ENCODE results near the gene TAF3.

TAF3 gene

GRCh38 chr10:7817984-7818294 lies 366 bp upstream of the TAF3 start:
- Histone ChIP-seq H3K9me3 (ENCODE audit: control insufficient read depth, insufficient read depth, low read depth, low read length) (no peaks in the 10 kb centered on the region), H3K36me3 (ENCODE audit: control insufficient read depth in 2 of 2, insufficient read depth in 1 of 2, low read length in 2 of 2) (peaks cover 8 to 14% of the 10 kb centered on the region in 2 experiments), H3K4me1 (ENCODE audit: control insufficient read depth, insufficient read depth, low read length) (peaks cover 3% of the 10 kb centered on the region; the same call in 1 of the 2 replicates), H3K27ac (ENCODE audit: extremely low read depth, low read depth, low read length) (no peak overlapping the region), H3K4me3 (ENCODE audit: low read depth, low read length) (peak overlapping the region; percentile 75)
- TF ChIP-seq KLF10 (tag by site-specific recombination; IDR thresholded peaks at IDR 0.05) (0 out of 2 replicates have a peak, but pooled peaks have one; percentile 19), TCF7L2 (IDR thresholded peaks at IDR 0.05; ENCODE audit: borderline replicate concordance, low read depth, low read length) (no peak), TRIM28 (IDR thresholded peaks at IDR 0.05; ENCODE audit: borderline replicate concordance, low read length) (0 out of 2 replicates have a peak, but pooled peaks have one; percentile 20), ZNF561 (tag by site-specific recombination; IDR thresholded peaks at IDR 0.05; ENCODE audit: borderline replicate concordance) (0 out of 2 replicates have a peak, but pooled peaks have one; percentile 77), ZSCAN16 (tag by site-specific recombination; IDR thresholded peaks at IDR 0.05) (0 out of 2 replicates have a peak, but pooled peaks have one; percentile 25), ZNF335 (tag by site-specific recombination; conservative IDR thresholded peaks at IDR 0.05) (peak; percentile 88)
- CTCF ChIA-PET, result interaction anchor here (0.7 kb wide), 1 partner anchor 47 kb away, joined by 5 read pairs; no protein-coding TSS in a partner anchor
- POLR2A ChIA-PET, result interaction anchor here (0.6 to 2.3 kb wide), 11 partner anchors 9 to 1421 kb away, joined by 3 to 33 read pairs (median 4); partner anchors contain the start of genes ATP5F1C and KIN

GRCh38 chr10:7819121-7819460 lies 786 bp downstream of the TAF3 start:
- POLR2A ChIA-PET, result interaction anchor here (1.1 to 2.3 kb wide), 7 partner anchors 8 to 340 kb away, joined by 3 to 33 read pairs (median 10); partner anchors contain the start of genes ATP5F1C and KIN
- Histone ChIP-seq H3K4me3 (ENCODE audit: low read depth, low read length) (peak overlapping the region; percentile 75), H3K27ac (ENCODE audit: extremely low read depth, low read depth, low read length) (no peak overlapping the region), H3K4me1 (ENCODE audit: control insufficient read depth, insufficient read depth, low read length) (peaks cover 3% of the 10 kb centered on the region; the same call in 1 of the 2 replicates), H3K36me3 (ENCODE audit: control insufficient read depth in 2 of 2, insufficient read depth in 1 of 2, low read length in 2 of 2) (peaks cover 8 to 14% of the 10 kb centered on the region in 2 experiments), H3K9me3 (ENCODE audit: control insufficient read depth, insufficient read depth, low read depth, low read length) (no peaks in the 10 kb centered on the region)
- TF ChIP-seq ZNF138 (tag by site-specific recombination; IDR thresholded peaks at IDR 0.05; ENCODE audit: borderline replicate concordance) (no peak), HOXA7 (CRISPR knock-in tag; IDR thresholded peaks at IDR 0.05; ENCODE audit: borderline replicate concordance) (no peak), ZNF239 (tag by site-specific recombination; IDR thresholded peaks at IDR 0.05) (no peak), ZNF626 (tag by site-specific recombination; IDR thresholded peaks at IDR 0.05) (no peak), ZNF16 (tag by site-specific recombination; IDR thresholded peaks at IDR 0.05; ENCODE audit: low read depth) (no peak), PRDM1 (tag by site-specific recombination; IDR thresholded peaks at IDR 0.05) (peak; percentile 76), KLF7 (tag by site-specific recombination; IDR thresholded peaks at IDR 0.05; ENCODE audit: borderline replicate concordance) (no peak), ATF2 (tag by site-specific recombination; IDR thresholded peaks at IDR 0.05; ENCODE audit: low read depth) (no peak), ZNF501 (tag by site-specific recombination; IDR thresholded peaks at IDR 0.05) (no peak), GLIS2 (tag by site-specific recombination; IDR thresholded peaks at IDR 0.05) (no peak), ZNF169 (tag by site-specific recombination; IDR thresholded peaks at IDR 0.05) (no peak), ZBTB20 (tag by site-specific recombination; IDR thresholded peaks at IDR 0.05) (peak; percentile 44; the same call in 1 of the 2 replicates), ZNF335 (tag by site-specific recombination; conservative IDR thresholded peaks at IDR 0.05) (peak; percentile 53), ZNF639 (tag by site-specific recombination; IDR thresholded peaks at IDR 0.05) (no peak), ZNF266 (tag by site-specific recombination; IDR thresholded peaks at IDR 0.05; ENCODE audit: low read depth) (no peak), ZSCAN23 (tag by site-specific recombination; IDR thresholded peaks at IDR 0.05) (no peak), SALL2 (tag by site-specific recombination; IDR thresholded peaks at IDR 0.05; ENCODE audit: borderline replicate concordance) (no peak), ZBTB48 (tag by site-specific recombination; IDR thresholded peaks at IDR 0.05) (0 out of 2 replicates have a peak, but pooled peaks have one; percentile 7), CTCF (tag by site-specific recombination; IDR thresholded peaks at IDR 0.05) (peak; percentile 66), ZNF707 (tag by site-specific recombination; IDR thresholded peaks at IDR 0.05) (no peak), ZNF18 (tag by site-specific recombination; IDR thresholded peaks at IDR 0.05) (no peak)
- CTCF ChIA-PET, result interaction anchor here (0.6 to 1.7 kb wide), 4 partner anchors 9 to 997 kb away, joined by 3 to 4 read pairs (median 4); no protein-coding TSS in a partner anchor

All from HEK293 (cell line).